OCI-LY7 (cell line): ENCODE measurements around the gene ANP32A.
"Not testable (repeated sequence)": the region's sequence is repeated elsewhere in the genome, so short reads cannot be mapped to it uniquely, and the experiment has no call there.

ENCODE experiments used
- EZH2phosphoT487 ChIP-seq: fragments of 200-600 bp; sonication (generic); IDR thresholded peaks from 2 replicates; pipeline ENCODE4 v1.6.1; 2018; ENCODE audit warnings: low read depth, borderline replicate concordance, mild to moderate bottlenecking, mixed run types, antibody characterized with exemption, low read length, moderate library complexity, mixed read lengths
- TF ChIP-seq, protein P1 (sequence below): fragments of 200-600 bp; sonication (generic); conservative IDR thresholded peaks from 2 replicates; pipeline ENCODE4 v1.5.1; 2014; ENCODE audit warnings: mild to moderate bottlenecking, antibody characterized with exemption, low read length, moderate library complexity, mixed read lengths

GRCh38 chr15:68858666-68859065 lies 38.0 kb upstream of the ANP32A start:
- TF ChIP-seq, protein P1, sequence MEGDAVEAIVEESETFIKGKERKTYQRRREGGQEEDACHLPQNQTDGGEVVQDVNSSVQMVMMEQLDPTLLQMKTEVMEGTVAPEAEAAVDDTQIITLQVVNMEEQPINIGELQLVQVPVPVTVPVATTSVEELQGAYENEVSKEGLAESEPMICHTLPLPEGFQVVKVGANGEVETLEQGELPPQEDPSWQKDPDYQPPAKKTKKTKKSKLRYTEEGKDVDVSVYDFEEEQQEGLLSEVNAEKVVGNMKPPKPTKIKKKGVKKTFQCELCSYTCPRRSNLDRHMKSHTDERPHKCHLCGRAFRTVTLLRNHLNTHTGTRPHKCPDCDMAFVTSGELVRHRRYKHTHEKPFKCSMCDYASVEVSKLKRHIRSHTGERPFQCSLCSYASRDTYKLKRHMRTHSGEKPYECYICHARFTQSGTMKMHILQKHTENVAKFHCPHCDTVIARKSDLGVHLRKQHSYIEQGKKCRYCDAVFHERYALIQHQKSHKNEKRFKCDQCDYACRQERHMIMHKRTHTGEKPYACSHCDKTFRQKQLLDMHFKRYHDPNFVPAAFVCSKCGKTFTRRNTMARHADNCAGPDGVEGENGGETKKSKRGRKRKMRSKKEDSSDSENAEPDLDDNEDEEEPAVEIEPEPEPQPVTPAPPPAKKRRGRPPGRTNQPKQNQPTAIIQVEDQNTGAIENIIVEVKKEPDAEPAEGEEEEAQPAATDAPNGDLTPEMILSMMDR: not testable (repeated sequence)
- not testable (repeated sequence) for TF ChIP-seq EZH2phosphoT487
